Vagina (tissue), 2 donors: Measurements from ENCODE around the gene SOD3.

Experiments used
- POLR2A ChIP-seq, 2 donors: fragments of 450-650 bp; IDR thresholded peaks; one replicate each; pipeline ENCODE4 v1.6.1; 2017; ENCODE audit warnings: antibody characterized with exemption in 2 of 2, mild to moderate bottlenecking in 2 of 2, moderate library complexity in 2 of 2
- TF ChIP-seq, protein P1 (sequence below), 3 experiments: fragments of 450-650 bp in 2 of 3; fragments of 200-600 bp in 1 of 3; sonication (generic) in 1 of 3; IDR thresholded peaks; one replicate each; pipeline ENCODE4 v1.5.1; 2017 to 2019; ENCODE audit warnings: antibody characterized with exemption in 3 of 3, mild to moderate bottlenecking in 2 of 3, moderate library complexity in 2 of 3

DNA sequence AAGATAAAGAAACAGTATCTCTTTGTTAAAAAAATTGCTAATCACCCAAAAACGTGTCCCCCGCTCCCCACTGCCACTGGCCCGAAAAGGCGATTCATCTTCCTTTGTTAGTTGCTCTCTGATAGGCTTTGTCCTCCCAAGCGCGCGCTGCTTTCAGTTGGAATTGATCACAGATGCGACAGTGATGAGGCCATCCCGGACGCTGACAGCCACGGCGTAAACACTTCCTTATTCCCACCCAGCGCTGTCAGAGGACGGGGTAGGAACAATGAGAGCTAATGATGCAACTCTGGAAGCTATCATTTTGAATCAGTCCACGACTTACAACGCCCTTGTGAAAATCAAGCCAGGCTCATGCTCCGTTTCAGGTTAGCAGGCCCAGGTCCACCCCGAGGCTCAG, 21.4 kb downstream of the SOD3 start:
- TF ChIP-seq, protein P1, sequence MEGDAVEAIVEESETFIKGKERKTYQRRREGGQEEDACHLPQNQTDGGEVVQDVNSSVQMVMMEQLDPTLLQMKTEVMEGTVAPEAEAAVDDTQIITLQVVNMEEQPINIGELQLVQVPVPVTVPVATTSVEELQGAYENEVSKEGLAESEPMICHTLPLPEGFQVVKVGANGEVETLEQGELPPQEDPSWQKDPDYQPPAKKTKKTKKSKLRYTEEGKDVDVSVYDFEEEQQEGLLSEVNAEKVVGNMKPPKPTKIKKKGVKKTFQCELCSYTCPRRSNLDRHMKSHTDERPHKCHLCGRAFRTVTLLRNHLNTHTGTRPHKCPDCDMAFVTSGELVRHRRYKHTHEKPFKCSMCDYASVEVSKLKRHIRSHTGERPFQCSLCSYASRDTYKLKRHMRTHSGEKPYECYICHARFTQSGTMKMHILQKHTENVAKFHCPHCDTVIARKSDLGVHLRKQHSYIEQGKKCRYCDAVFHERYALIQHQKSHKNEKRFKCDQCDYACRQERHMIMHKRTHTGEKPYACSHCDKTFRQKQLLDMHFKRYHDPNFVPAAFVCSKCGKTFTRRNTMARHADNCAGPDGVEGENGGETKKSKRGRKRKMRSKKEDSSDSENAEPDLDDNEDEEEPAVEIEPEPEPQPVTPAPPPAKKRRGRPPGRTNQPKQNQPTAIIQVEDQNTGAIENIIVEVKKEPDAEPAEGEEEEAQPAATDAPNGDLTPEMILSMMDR (IDR thresholded peaks at IDR 0.05), result no peak
- TF ChIP-seq POLR2A (IDR thresholded peaks at IDR 0.05), result no peak
